IMR-90 (cell line): Measurements from ENCODE around the gene S1PR5. TPM values are rescaled to one million over a fixed set of nuclear protein-coding genes. Genes with fewer than 3 reads are reported as not detected.
A peak's percentile ranks its signal among the peaks of the same experiment; 100 is the strongest.

Experiments
- ATAC-seq: fragments of 200-7000 bp; cut with Tn5 transposase; 2 replicates; pipeline ENCODE4 v1.9.1; 2020; ENCODE audit warnings: low read depth, mild to moderate bottlenecking, moderate library complexity
- BruUV-seq: library from RNA; stranded (reverse); fragments of 400-500 nt; replicated peaks from 2 replicates; lab custom pipeline; 2021; lab: Mats Ljungman, UMichigan
- CTCF ChIA-PET: fragments of 300-600 bp; formaldehyde crosslinking; extraction: SDS; loops from one replicate; lab custom pipeline; 2021; ENCODE audit warnings: antibody characterized with exemption; lab: Yijun Ruan, JAX
- POLR2A ChIA-PET: fragments of 300-600 bp; sonication (Branson Sonifier 250); formaldehyde crosslinking; loops from one replicate; lab custom pipeline; 2022; ENCODE audit warnings: antibody characterized with exemption; ENCODE audit not compliant: unreplicated experiment; lab: Charles Lee
- DNase-seq: peaks from one replicate; pipeline ENCODE4 v3.0.0; 2013
- H2AFZ ChIP-seq: replicated peaks from 2 replicates; pipeline ENCODE3; 2013; ENCODE audit warnings: low read length, mild to moderate bottlenecking; ENCODE audit not compliant: poor library complexity
- H2AK5ac ChIP-seq: 2 replicates; pipeline ENCODE4 v1.6.1; 2013; ENCODE audit warnings: low read depth, low read length, inconsistent platforms
- H2AK9ac ChIP-seq: replicated peaks from 2 replicates; pipeline ENCODE3; 2013; ENCODE audit warnings: mild to moderate bottlenecking, low read depth, low read length, moderate library complexity; ENCODE audit not compliant: poor library complexity
- H2BK120ac ChIP-seq: 2 replicates; pipeline ENCODE4 v1.6.1; 2013; ENCODE audit warnings: low read depth, low read length, inconsistent platforms
- H2BK15ac ChIP-seq: 3 replicates; pipeline ENCODE4 v1.6.1; 2013; ENCODE audit warnings: low read depth, low read length, inconsistent platforms
- H2BK20ac ChIP-seq: 2 replicates; pipeline ENCODE4 v1.6.1; 2013; ENCODE audit warnings: low read depth, mild to moderate bottlenecking, inconsistent platforms, low read length, moderate library complexity
- H2BK5ac ChIP-seq: 2 replicates; pipeline ENCODE4 v1.6.1; 2013; ENCODE audit warnings: mild to moderate bottlenecking, low read depth, low read length, inconsistent platforms; ENCODE audit not compliant: poor library complexity, severe bottlenecking
- H3K14ac ChIP-seq: replicated peaks from 2 replicates; pipeline ENCODE4 v1.6.1; 2013; ENCODE audit warnings: low read depth, low read length, inconsistent platforms
- H3K18ac ChIP-seq: 2 replicates; pipeline ENCODE4 v1.6.1; 2013; ENCODE audit warnings: low read depth, low read length, control low read depth
- H3K23ac ChIP-seq: 2 replicates; pipeline ENCODE4 v1.6.1; 2013; ENCODE audit warnings: low read depth, low read length, inconsistent platforms
- H3K27ac ChIP-seq: 2 replicates; pipeline ENCODE4 v1.5.1; 2013; ENCODE audit warnings: mild to moderate bottlenecking, control low read depth, low read length; ENCODE audit not compliant: insufficient read depth
- H3K27me3 ChIP-seq: 2 replicates; pipeline ENCODE4 v1.6.1; 2013; ENCODE audit warnings: low read length; ENCODE audit not compliant: control insufficient read depth, insufficient read depth
- H3K36me3 ChIP-seq: 2 replicates; pipeline ENCODE4 v1.6.1; 2013; ENCODE audit warnings: low read length, mixed read lengths; ENCODE audit not compliant: control insufficient read depth, insufficient read depth
- H3K4ac ChIP-seq: 2 replicates; pipeline ENCODE4 v1.6.1; 2013; ENCODE audit warnings: low read depth, low read length, inconsistent platforms
- H3K4me1 ChIP-seq: 2 replicates; pipeline ENCODE4 v1.6.1; 2013; ENCODE audit warnings: low read length, mixed read lengths; ENCODE audit not compliant: control insufficient read depth, insufficient read depth
- H3K4me2 ChIP-seq: 2 replicates; pipeline ENCODE4 v1.6.1; 2013; ENCODE audit warnings: low read depth, mild to moderate bottlenecking, control low read depth, low read length, moderate library complexity
- H3K4me3 ChIP-seq: 2 replicates; pipeline ENCODE4 v1.5.1; 2013; ENCODE audit warnings: low read depth, mild to moderate bottlenecking, control low read depth, low read length, moderate library complexity; ENCODE audit not compliant: insufficient read depth
- H3K56ac ChIP-seq: 2 replicates; pipeline ENCODE4 v1.6.1; 2013; ENCODE audit warnings: low read length, inconsistent platforms; ENCODE audit not compliant: insufficient read depth; ENCODE audit errors: extremely low read depth
- H3K79me1 ChIP-seq, 2 experiments: 2 replicates each; pipeline ENCODE4 v1.6.1; 2013; ENCODE audit warnings: low read length in 2 of 2, inconsistent platforms in 1 of 2, low read depth in 1 of 2
- H3K9ac ChIP-seq: 2 replicates; pipeline ENCODE4 v1.6.1; 2013; ENCODE audit warnings: low read depth, low read length, control low read depth
- H3K9me1 ChIP-seq: 2 replicates; pipeline ENCODE4 v1.6.1; 2013; ENCODE audit warnings: low read length, inconsistent platforms; ENCODE audit not compliant: insufficient read depth
- H3K9me3 ChIP-seq: 2 replicates; pipeline ENCODE4 v1.6.1; 2013; ENCODE audit warnings: low read length; ENCODE audit not compliant: control insufficient read depth, insufficient read depth
- H4K20me1 ChIP-seq: 2 replicates; pipeline ENCODE4 v1.6.1; 2013; ENCODE audit warnings: low read length, inconsistent platforms; ENCODE audit not compliant: insufficient read depth
- H4K5ac ChIP-seq: 2 replicates; pipeline ENCODE4 v1.6.1; 2013; ENCODE audit warnings: mild to moderate bottlenecking, low read depth, low read length, control low read depth
- H4K8ac ChIP-seq, 2 experiments: 2 replicates each; pipeline ENCODE4 v1.6.1; 2013; ENCODE audit warnings: low read depth in 2 of 2, low read length in 2 of 2, control low read depth in 1 of 2, inconsistent platforms in 1 of 2
- H4K91ac ChIP-seq: 2 replicates; pipeline ENCODE4 v1.6.1; 2013; ENCODE audit warnings: low read depth, low read length, inconsistent platforms; ENCODE audit not compliant: insufficient read depth
- BHLHE40 ChIP-seq: fragments of 150-350 bp; IDR thresholded peaks from 2 replicates; pipeline ENCODE4 v1.6.1; 2016; ENCODE audit warnings: mild to moderate bottlenecking, low read depth, low read length
- CEBPB ChIP-seq: IDR thresholded peaks from 2 replicates; pipeline ENCODE4 v1.6.1; 2012; ENCODE audit warnings: low read depth, low read length, improper control_type of control experiment
- FOS ChIP-seq: fragments of 150-350 bp; IDR thresholded peaks from 2 replicates; pipeline ENCODE4 v1.6.1; 2016; ENCODE audit warnings: low read depth, low read length
- MAFK ChIP-seq: IDR thresholded peaks from 2 replicates; pipeline ENCODE4 v1.6.1; 2012; ENCODE audit warnings: low read depth, low read length, improper control_type of control experiment
- MAZ ChIP-seq: IDR thresholded peaks from 2 replicates; pipeline ENCODE4 v1.6.1; 2012; ENCODE audit warnings: low read depth, mild to moderate bottlenecking, low read length, improper control_type of control experiment, moderate library complexity, borderline replicate concordance
- MXI1 ChIP-seq: IDR thresholded peaks from 2 replicates; pipeline ENCODE4 v1.6.1; 2012; ENCODE audit warnings: low read depth, mild to moderate bottlenecking, low read length, moderate library complexity, borderline replicate concordance
- NFE2L2 ChIP-seq: fragments of 150-350 bp; IDR thresholded peaks from 2 replicates; pipeline ENCODE4 v1.6.1; 2016; ENCODE audit warnings: low read depth, mild to moderate bottlenecking, low read length
- POLR2A ChIP-seq: IDR thresholded peaks from 2 replicates; pipeline ENCODE4 v1.6.1; 2012; ENCODE audit warnings: mild to moderate bottlenecking, low read depth, low read length
- RAD21 ChIP-seq: IDR thresholded peaks from 2 replicates; pipeline ENCODE4 v1.6.1; 2012; ENCODE audit warnings: low read length, improper control_type of control experiment
- RCOR1 ChIP-seq: IDR thresholded peaks from 2 replicates; pipeline ENCODE4 v1.6.1; 2012; ENCODE audit warnings: mild to moderate bottlenecking, low read length, improper control_type of control experiment; ENCODE audit not compliant: insufficient replicate concordance
- RFX5 ChIP-seq: IDR thresholded peaks from 2 replicates; pipeline ENCODE4 v1.8.0; 2012; ENCODE audit warnings: low read depth, mild to moderate bottlenecking, low read length, moderate library complexity
- SMC3 ChIP-seq: fragments of 150-350 bp; IDR thresholded peaks from 2 replicates; pipeline ENCODE4 v1.6.1; 2016; ENCODE audit warnings: low read depth, mild to moderate bottlenecking, antibody characterized with exemption, low read length, moderate library complexity
- WGBS, 2 experiments: methylation state at CpG; one replicate each; pipeline versions ENCODE4 v1.1.5 to v1.1.7; 2013; ENCODE audit warnings: missing lambda C conversion rate in 2 of 2; ENCODE audit not compliant: insufficient read length in 1 of 2; ENCODE audit errors: extremely low coverage in 2 of 2; 5-methylcytosine and 5-hydroxymethylcytosine counted together
- dilution Hi-C: fragments of 300-500 bp; cut with HindIII; formaldehyde crosslinking; loops from one replicate; pipeline ENCODE4 v1.14.3; 2018; ENCODE audit warnings: low sequenced_read_pairs; ENCODE audit not compliant: unreplicated experiment
- in situ Hi-C: fragments of 300-500 bp; cut with MboI; formaldehyde crosslinking; loops from 3 replicates; pipeline ENCODE4 v1.14.3; 2019; ENCODE audit warnings: low sequenced_read_pairs, inconsistent platforms, mixed read lengths
- intact Hi-C: fragments of 100-400 bp; cut with micrococcal nuclease; formaldehyde crosslinking; loops from 2 replicates; pipeline ENCODE4 v1.10.0; 2022
- polyA plus RNA-seq, 3 experiments: library from polyadenylated mRNA; depleted of rRNA; stranded (reverse); fragments of >200 nt; gene quantifications; 2 replicates each; pipeline ENCODE4 v1.2.3, GENCODE V29; 2012; ENCODE audit warnings: low replicate concordance in 1 of 3
- total RNA-seq: library from RNA; depleted of rRNA; stranded (reverse); fragments of >200 nt; gene quantifications from 2 replicates; pipeline ENCODE4 v1.2.3, GENCODE V29; 2012
- TF ChIP-seq, protein P1 (sequence below): fragments of 150-350 bp; IDR thresholded peaks from 2 replicates; pipeline ENCODE4 v1.6.1; 2016; ENCODE audit warnings: low read depth, mild to moderate bottlenecking, low read length, moderate library complexity, borderline replicate concordance
- TF ChIP-seq, protein P2 (sequence below): fragments of 150-350 bp; IDR thresholded peaks from 2 replicates; pipeline ENCODE4 v1.6.1; 2017; ENCODE audit warnings: mild to moderate bottlenecking, antibody characterized with exemption, low read length, low read depth
- TF ChIP-seq, protein P3 (sequence below): conservative IDR thresholded peaks from 2 replicates; pipeline ENCODE4 v1.5.1; 2012; ENCODE audit warnings: mild to moderate bottlenecking, low read depth, low read length, improper control_type of control experiment

Gene S1PR5
- total and polyA plus RNA-seq, 2 of the 4 experiments (the other 2 are of a cell fraction) = 0.36 to 0.55 TPM

DNA sequence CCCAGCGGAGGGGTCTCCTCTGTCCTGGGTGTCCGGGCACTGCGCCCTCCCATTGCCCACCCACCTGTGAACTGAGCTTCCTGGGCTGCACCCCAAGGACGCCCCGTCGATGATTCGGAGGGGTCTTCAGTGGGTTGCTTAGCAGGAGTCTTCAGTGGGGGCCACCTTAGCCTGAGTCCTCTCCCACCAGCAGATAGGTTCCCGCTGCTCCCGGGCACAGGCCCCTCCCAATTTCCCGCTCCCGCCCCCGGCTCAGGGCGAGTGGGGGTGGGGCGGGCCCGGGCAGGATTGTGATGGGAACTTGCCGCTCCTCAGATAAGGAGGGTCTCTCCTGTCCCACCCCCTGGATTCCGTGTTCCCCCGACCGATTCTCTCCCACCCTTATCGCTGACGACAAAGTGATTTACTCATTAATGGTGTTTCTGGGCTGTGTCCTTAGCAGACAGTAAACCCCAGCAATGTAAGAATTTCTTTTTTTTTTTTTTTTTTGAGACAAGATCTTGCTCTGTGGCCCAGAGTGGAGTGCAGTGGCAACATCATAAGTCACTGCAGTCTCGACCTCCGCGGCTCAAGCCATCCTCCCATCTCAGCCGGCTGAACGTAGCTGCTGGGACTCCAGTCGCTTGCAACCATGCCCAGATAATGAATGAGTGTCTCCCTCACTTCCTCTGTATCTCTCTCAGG, 655 bp upstream of the S1PR5 start:
- H4K20me1 ChIP-seq = no peaks in the 10 kb centered on the region
- H2BK120ac ChIP-seq = no peak overlapping the region
- H3K4me1 ChIP-seq = peaks cover 4% of the 10 kb centered on the region
- WGBS, 2 experiments = no CpG with 5 or more reads among the region's 27 CpGs
- H3K4ac ChIP-seq = peak overlapping the region; percentile 18; the same call in 1 of the 2 replicates
- H3K18ac ChIP-seq = no peak overlapping the region
- peak overlapping the region; percentile 52 for H3K23ac ChIP-seq
- peak overlapping the region; percentile 86 for H3K4me2 ChIP-seq
- no peak overlapping the region; the same call in 1 of the 2 replicates for H3K9ac ChIP-seq
- ATAC-seq (peak; percentile 63), DNase-seq (peak; percentile 15)
- H3K79me1 ChIP-seq = no peaks in the 10 kb centered on the region
- H3K36me3 ChIP-seq = no peaks in the 10 kb centered on the region
- peak overlapping the region; percentile 91 for H2AFZ ChIP-seq
- CTCF ChIA-PET = interaction anchor here (0.6 to 1.7 kb wide), 3 partner anchors 12 to 24 kb away, joined by 3 to 4 read pairs (median 4); no protein-coding TSS in a partner anchor
- peak overlapping the region; percentile 5 for H2AK9ac ChIP-seq
- peak overlapping the region; percentile 24 to 37; a peak in 1 of 4 replicates for H4K8ac ChIP-seq
- no peak overlapping the region for H2BK15ac ChIP-seq
- no peaks in the 10 kb centered on the region for H3K9me1 ChIP-seq
- BruUV-seq = no TSS peak
- no peak overlapping the region for H2BK20ac ChIP-seq
- no peak overlapping the region for H4K5ac ChIP-seq
- H3K27me3 ChIP-seq = peaks cover 53% of the 10 kb centered on the region
- POLR2A ChIA-PET = no interaction called here
- H2BK5ac ChIP-seq = no peak overlapping the region
- H4K91ac ChIP-seq = no peak overlapping the region
- dilution Hi-C loops (no loop called here), in situ Hi-C loops (no loop called here), intact Hi-C loops (no loop called here)
- H3K27ac ChIP-seq = no peak overlapping the region
- H3K9me3 ChIP-seq = no peaks in the 10 kb centered on the region
- H3K14ac ChIP-seq = no peak overlapping the region
- peak overlapping the region; percentile 48 for H3K4me3 ChIP-seq
- H3K56ac ChIP-seq = no peak overlapping the region
- 0 out of 2 replicates have a peak overlapping the region, but pooled peaks have one; percentile 14 for H2AK5ac ChIP-seq
- TF ChIP-seq, protein P1, sequence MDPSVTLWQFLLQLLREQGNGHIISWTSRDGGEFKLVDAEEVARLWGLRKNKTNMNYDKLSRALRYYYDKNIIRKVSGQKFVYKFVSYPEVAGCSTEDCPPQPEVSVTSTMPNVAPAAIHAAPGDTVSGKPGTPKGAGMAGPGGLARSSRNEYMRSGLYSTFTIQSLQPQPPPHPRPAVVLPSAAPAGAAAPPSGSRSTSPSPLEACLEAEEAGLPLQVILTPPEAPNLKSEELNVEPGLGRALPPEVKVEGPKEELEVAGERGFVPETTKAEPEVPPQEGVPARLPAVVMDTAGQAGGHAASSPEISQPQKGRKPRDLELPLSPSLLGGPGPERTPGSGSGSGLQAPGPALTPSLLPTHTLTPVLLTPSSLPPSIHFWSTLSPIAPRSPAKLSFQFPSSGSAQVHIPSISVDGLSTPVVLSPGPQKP = no peak
- no peak for TF ChIP-seq RAD21
- TF ChIP-seq FOS = no peak
- TF ChIP-seq MXI1 = no peak
- TF ChIP-seq CEBPB = no peak
- TF ChIP-seq, protein P2, sequence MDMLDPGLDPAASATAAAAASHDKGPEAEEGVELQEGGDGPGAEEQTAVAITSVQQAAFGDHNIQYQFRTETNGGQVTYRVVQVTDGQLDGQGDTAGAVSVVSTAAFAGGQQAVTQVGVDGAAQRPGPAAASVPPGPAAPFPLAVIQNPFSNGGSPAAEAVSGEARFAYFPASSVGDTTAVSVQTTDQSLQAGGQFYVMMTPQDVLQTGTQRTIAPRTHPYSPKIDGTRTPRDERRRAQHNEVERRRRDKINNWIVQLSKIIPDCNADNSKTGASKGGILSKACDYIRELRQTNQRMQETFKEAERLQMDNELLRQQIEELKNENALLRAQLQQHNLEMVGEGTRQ = no peak
- no peak for TF ChIP-seq RFX5
- TF ChIP-seq MAFK = no peak
- no peak for TF ChIP-seq BHLHE40
- TF ChIP-seq NFE2L2 = no peak
- TF ChIP-seq POLR2A = no peak
- no peak for TF ChIP-seq MAZ
- TF ChIP-seq RCOR1 = no peak
- TF ChIP-seq SMC3 = no peak
- TF ChIP-seq, protein P3, sequence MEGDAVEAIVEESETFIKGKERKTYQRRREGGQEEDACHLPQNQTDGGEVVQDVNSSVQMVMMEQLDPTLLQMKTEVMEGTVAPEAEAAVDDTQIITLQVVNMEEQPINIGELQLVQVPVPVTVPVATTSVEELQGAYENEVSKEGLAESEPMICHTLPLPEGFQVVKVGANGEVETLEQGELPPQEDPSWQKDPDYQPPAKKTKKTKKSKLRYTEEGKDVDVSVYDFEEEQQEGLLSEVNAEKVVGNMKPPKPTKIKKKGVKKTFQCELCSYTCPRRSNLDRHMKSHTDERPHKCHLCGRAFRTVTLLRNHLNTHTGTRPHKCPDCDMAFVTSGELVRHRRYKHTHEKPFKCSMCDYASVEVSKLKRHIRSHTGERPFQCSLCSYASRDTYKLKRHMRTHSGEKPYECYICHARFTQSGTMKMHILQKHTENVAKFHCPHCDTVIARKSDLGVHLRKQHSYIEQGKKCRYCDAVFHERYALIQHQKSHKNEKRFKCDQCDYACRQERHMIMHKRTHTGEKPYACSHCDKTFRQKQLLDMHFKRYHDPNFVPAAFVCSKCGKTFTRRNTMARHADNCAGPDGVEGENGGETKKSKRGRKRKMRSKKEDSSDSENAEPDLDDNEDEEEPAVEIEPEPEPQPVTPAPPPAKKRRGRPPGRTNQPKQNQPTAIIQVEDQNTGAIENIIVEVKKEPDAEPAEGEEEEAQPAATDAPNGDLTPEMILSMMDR = no peak
